GM18951 (cell line): Measurements from ENCODE around the gene MTFR1L.

Experiments used
- POLR2A ChIP-seq: IDR thresholded peaks from 4 replicates; pipeline ENCODE4 v1.6.1; 2011; ENCODE audit warnings: mild to moderate bottlenecking; ENCODE audit not compliant: insufficient read length, insufficient read depth; ENCODE audit errors: extremely low read depth
- in situ Hi-C: fragments of 300-500 bp; cut with MboI; formaldehyde crosslinking; loops from one replicate; pipeline ENCODE4 v1.12.0; 2022; ENCODE audit warnings: low sequenced_read_pairs, mixed read lengths, inconsistent platforms; ENCODE audit not compliant: unreplicated experiment

MTFR1L gene

DNA sequence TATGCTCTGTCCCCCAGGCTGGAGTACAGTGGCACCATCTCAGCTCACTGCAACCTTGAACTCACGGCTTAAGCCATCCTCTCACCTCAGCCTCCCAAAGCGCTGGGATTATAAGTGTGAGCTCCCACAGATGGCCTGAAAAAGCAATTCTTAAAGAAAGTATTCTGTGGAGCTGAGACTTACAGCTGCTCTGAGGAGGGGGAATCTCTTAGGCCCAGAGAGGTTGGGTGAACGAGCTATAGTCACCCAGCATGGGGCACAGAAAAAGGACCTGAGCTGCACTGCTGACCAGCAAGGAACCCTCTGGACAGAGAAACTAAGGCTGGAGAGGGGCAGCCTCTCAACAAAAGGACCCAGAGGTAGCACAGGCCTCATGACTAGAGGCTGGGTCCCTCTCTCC, 54.5 kb downstream of the MTFR1L start:
- TF ChIP-seq POLR2A, result no peak

DNA sequence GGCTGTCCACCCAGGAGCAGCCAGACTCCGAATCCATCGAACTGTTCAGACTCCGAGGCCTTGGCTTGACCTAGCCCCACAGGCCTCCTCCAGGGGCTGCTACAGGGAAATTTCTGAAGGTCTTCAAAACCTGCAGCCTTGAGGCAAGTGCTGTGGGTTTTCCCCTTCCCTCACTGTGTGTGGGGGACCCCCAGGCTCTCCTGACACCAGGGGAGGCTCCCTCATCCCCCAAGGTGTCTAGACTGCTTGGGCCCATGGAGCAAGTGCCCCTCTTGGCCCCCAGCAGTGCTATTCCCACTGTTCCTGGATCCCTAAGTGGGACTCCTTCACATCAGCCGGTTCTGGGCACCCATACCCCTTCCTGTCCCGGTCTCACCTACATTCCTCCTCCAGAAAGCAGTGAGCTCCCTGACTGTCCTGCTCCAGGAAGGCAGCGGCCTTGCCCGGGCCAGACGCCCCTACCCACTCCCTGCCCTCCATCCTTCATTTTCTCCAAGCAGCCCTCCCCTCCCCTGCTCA, 54.9 kb downstream of the MTFR1L start:
- in situ Hi-C loops, result no loop called here
- TF ChIP-seq POLR2A, result no peak

More for the DNA sequence above, 54.5 kb downstream of the MTFR1L start:
- in situ Hi-C loops, result no loop called here

DNA sequence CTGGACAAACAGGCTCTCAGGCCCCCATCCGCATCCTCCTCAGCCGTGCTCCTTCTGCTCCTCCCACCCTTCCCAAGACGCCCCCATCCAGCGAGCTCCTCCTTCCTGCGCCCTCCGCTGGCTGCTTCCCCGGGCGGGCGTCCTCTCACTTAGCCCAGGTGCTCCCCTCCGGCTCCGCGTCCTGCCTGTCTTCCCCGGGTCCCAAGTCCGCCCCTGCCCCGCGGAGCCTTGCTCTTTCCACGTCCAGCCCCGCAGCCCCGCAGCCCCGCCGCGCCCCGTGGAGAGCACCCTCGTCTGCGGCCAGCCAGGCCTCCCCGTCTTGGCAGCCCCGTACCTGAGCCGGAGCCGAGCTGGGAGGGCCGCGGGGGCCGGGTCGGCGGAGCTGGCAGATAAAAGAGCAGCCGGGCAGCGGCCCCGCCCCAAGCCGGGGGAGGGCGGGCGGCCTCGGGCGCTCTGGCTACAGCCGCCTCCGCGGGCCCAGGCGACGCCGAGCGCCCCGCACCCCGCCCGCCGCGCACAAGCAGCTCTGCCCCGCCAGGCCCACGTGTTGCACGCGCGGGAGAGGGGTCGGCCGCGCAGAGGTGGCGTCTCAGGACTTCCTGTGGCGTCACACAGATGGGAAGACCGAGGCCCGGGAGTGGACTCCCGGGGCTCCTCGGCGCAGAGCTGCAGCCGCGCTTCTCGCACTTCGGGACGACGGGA, 55.6 kb downstream of the MTFR1L start, which contains the start of gene PAQR7:
Gene PAQR7, minus strand, starts transcription at position 555 of the 702 bp plus-strand sequence. CDS start 11,869 bp downstream, outside the sequence.
- TF ChIP-seq POLR2A, result peak; percentile 45
- in situ Hi-C loops, result no loop called here

DNA sequence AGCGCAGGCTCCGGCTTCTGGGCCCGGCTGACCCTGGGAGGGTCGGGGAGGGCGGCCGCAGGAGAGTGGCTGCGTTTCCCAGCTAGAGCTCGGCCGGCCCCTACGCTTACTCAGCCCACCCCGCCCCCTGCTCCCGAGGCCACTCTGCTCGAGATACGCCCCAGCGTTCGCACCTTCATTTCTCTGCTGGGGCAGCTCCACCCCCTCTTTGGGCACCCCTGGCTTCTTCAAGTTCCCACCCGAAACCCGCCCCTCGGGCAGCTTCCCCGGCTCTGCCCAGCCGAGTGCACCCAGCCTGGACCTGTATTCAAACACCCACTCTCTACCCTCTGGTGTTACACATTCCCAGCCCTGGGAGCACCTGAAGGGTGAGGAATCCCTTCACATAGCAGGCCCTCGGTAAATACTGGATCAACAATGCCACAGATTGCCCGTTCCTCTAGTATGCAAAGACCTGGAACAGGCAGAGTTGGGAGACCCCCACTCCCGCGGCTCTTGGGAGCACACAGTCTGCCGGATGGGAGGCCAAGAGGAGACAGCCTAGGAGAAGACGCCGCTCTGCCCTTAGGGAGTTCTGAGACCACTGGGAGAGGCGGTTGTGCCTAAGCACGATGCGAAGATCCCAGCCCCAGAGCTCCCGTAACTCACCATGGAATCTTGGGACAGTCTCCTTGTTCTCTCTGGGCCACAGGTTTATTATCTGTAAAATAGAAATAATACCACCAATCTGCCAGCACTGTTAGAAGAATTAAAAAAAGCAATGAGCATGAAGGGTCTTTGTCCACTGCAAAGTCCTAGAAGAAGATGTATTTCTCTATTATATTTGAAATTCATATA, 56.3 kb downstream of the MTFR1L start:
- no peak for TF ChIP-seq POLR2A
- in situ Hi-C loops, result no loop called here

DNA sequence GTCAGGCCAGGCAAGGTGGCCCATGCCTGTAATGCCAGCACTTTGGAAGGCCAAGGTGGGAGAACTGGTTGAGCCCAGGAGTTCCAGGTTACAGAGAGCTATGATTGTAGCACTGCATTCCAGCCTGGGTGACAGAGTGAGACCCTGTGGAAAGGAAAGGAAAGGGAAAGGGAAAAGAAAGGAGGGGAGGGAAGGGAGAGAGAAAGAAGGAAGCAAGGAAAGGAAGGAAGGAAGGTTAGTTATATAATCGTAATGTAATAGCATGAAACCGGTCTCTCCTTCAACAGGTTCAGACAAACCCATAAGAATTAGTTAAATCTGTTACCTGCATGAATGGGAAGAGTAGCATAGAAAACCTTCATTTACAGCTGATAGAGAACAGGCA, 56.9 kb downstream of the MTFR1L start:
- in situ Hi-C loops, result no loop called here

DNA sequence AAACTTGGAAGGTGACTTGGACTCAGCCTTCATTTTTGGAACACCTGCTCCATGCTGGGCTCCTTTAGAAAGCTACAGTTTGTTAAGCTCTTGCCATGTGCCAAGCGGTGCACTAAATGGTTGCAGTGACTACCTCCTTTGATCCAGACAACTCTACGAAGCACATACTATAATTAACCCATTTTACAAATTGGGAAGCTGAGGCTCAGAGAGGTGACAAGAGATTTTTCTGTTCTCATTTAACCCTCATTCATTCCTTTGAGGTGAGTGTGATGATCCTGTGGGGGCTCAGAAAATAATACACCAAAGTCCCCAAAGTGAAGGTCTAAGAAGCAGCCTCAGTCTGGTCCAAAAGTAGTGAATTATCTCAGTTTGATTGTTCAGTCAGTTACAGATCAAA, 57.4 kb downstream of the MTFR1L start:
- in situ Hi-C loops, result no loop called here

More for the DNA sequence above, 56.9 kb downstream of the MTFR1L start:
- TF ChIP-seq POLR2A, result no peak

DNA sequence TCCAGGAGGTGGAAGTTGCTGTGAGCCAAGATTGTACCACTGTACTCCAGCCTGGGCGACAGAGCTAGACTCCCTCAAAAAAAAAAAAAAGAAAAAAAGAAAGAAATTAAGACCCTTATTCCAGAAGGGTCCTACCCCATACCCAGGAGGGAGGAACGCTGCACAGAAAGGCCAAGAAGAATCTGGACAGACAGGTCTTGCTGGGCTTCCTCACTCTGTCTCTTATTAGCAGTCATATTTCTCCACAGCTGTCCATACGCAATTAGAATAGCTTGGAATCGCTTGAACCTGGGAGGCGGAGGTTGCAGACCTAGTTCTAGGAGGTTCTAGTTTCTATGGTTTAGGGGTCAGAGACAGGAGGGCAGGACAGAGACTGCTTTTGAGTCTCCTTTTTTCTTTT, 58.9 kb downstream of the MTFR1L start:
- TF ChIP-seq POLR2A, result no peak
- in situ Hi-C loops, result no loop called here

More for the DNA sequence above, 57.4 kb downstream of the MTFR1L start:
- TF ChIP-seq POLR2A, result no peak

DNA sequence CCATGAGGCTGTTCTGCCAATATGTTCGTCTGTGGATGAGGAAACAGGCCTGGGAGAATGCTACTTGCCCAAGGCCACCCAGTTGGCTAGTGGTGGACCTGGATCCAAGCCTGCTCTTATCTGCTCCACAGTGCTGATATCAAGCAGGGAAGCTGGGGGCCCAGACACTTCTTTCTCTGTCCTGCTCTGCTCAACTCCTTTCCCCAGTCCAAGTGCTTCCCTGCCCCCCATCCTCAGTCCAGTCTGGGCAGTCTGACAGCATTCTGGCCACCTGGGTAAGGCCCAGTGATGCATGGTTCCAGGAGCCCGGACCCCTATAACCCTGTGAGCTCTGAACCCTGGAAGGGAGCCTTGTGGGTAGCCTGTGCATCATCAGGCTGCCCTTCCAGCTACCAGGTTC, 59.9 kb downstream of the MTFR1L start:
- TF ChIP-seq POLR2A, result no peak
- in situ Hi-C loops, result no loop called here

DNA sequence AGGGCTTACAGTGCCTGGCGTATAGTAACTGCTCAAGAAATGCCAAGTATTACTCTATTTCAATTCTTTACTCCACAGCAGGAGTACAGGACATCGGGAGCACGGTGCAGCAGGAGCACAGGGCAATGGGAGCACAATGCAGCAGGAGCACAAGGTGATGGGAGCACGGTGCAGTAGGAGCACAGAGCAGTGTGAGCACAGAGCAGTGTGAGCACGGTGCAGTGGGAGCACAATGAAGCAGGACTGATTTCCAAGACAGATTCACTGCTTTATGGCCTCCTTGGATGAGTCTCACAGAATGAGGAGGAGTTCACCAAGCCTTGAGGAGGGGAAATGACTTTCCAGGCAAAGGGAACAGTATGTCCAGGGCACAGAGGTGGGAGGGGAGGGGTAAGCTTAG, 60.8 kb downstream of the MTFR1L start:
- in situ Hi-C loops, result no loop called here

DNA sequence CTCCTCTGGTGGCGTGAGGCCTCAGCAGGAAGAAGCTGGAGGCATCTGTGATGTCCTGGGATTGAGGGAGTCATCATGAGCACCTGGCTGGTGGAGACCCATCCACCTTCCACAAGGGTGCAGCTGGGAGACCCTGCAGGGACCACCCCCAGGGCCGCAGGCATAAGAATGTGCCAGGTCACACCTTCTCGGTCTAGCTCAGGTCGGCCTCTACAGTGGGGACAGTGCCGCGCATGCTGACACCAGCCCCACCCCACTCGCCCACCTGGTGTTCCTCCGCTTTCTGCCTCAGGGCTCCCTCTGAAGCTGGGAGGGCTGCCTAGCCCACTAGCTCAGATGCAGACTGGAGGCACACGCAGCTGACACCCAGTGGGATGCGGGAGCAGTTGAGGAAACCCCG, 61.5 kb downstream of the MTFR1L start:
- TF ChIP-seq POLR2A, result no peak
- in situ Hi-C loops, result no loop called here

More for the DNA sequence above, 60.8 kb downstream of the MTFR1L start:
- TF ChIP-seq POLR2A, result no peak
